ENCODE data around the gene PTGDS. TPM values are rescaled to one million over a fixed set of nuclear protein-coding genes. Genes with fewer than 3 reads are reported as not detected.

PTGDS gene
- total and polyA plus RNA-seq, 9 of the 15 experiments (the other 6 are each of a cell fraction or from before 2014, with no cell fraction given) = 0.46 to 7.1 (median 2.0) TPM

DNA sequence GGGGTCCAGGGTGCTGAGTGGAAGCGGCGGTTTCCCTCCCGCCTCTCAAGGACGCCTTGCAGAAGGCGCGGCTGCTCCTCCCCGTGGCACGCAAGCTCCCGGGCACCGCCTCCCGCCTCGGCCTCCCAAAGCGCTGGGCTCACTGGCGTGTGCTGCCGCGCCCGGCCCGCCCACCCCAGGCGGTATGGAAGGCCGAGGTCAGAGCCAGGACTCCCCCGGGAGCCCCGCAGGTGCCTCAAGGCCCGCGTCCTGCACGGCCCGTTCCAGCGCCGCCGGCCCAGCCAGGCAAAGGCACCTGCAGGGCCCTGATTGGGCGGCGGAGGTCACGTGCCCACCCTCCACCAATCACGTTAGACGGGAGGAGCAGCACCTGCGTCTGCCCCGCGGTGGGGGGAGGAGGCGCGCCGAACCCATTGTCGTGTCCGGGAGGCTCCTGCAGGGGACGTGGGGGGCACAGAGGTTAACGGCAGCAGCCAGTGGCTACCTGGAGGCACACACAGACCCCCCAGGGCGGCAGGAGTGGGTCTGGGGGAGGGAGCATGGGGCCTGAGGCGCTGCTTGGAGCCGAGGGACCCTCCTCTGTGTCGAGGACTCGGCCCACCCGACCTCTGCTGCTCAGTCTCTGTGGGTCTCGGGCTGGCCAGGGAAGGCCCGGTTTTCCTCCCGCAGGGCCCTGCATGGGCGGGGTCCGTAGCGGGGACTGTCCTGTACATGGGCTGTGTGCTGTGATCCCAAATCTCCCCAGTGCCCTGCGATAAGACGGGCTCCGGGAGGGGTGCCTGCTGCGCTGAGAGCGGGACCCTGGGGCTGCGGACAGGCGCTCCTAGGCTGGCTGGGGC is 27.3 kb upstream of the PTGDS start (continued):
- TF ChIP-seq, protein P1, sequence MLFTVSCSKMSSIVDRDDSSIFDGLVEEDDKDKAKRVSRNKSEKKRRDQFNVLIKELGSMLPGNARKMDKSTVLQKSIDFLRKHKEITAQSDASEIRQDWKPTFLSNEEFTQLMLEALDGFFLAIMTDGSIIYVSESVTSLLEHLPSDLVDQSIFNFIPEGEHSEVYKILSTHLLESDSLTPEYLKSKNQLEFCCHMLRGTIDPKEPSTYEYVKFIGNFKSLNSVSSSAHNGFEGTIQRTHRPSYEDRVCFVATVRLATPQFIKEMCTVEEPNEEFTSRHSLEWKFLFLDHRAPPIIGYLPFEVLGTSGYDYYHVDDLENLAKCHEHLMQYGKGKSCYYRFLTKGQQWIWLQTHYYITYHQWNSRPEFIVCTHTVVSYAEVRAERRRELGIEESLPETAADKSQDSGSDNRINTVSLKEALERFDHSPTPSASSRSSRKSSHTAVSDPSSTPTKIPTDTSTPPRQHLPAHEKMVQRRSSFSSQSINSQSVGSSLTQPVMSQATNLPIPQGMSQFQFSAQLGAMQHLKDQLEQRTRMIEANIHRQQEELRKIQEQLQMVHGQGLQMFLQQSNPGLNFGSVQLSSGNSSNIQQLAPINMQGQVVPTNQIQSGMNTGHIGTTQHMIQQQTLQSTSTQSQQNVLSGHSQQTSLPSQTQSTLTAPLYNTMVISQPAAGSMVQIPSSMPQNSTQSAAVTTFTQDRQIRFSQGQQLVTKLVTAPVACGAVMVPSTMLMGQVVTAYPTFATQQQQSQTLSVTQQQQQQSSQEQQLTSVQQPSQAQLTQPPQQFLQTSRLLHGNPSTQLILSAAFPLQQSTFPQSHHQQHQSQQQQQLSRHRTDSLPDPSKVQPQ (CRISPR knock-in tag; IDR thresholded peaks at IDR 0.05; ENCODE audit: borderline replicate concordance) = no peak
- TF ChIP-seq ZNF699 (CRISPR knock-in tag; IDR thresholded peaks at IDR 0.05; ENCODE audit: insufficient replicate concordance) = no peak
- TF ChIP-seq, protein P2, sequence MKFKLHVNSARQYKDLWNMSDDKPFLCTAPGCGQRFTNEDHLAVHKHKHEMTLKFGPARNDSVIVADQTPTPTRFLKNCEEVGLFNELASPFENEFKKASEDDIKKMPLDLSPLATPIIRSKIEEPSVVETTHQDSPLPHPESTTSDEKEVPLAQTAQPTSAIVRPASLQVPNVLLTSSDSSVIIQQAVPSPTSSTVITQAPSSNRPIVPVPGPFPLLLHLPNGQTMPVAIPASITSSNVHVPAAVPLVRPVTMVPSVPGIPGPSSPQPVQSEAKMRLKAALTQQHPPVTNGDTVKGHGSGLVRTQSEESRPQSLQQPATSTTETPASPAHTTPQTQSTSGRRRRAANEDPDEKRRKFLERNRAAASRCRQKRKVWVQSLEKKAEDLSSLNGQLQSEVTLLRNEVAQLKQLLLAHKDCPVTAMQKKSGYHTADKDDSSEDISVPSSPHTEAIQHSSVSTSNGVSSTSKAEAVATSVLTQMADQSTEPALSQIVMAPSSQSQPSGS (CRISPR knock-in tag; IDR thresholded peaks at IDR 0.05) = no peak
- TF ChIP-seq ASH1L (IDR thresholded peaks at IDR 0.05; ENCODE audit: borderline replicate concordance, low read depth, partially characterized antibody) = peak; percentile 79
- TF ChIP-seq ZNF644 (tag; IDR thresholded peaks at IDR 0.05; ENCODE audit: low read depth) = no peak
- no peak for TF ChIP-seq HIVEP1 (CRISPR knock-in tag; IDR thresholded peaks at IDR 0.05)
- TF ChIP-seq, protein P3, sequence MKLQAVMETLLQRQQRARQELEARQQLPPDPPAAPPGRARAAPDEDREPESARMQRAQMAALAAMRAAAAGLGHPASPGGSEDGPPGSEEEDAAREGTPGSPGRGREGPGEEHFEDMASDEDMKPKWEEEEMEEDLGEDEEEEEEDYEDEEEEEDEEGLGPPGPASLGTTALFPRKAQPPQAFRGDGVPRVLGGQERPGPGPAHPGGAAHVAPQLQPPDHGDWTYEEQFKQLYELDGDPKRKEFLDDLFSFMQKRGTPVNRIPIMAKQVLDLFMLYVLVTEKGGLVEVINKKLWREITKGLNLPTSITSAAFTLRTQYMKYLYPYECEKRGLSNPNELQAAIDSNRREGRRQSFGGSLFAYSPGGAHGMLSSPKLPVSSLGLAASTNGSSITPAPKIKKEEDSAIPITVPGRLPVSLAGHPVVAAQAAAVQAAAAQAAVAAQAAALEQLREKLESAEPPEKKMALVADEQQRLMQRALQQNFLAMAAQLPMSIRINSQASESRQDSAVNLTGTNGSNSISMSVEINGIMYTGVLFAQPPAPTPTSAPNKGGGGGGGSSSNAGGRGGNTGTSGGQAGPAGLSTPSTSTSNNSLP (IDR thresholded peaks at IDR 0.05; ENCODE audit: borderline replicate concordance, low read depth, low read length) = no peak
- TF ChIP-seq SMAD2 (IDR thresholded peaks at IDR 0.05; ENCODE audit: low read depth, low read length) = no peak
- TF ChIP-seq, protein P4, sequence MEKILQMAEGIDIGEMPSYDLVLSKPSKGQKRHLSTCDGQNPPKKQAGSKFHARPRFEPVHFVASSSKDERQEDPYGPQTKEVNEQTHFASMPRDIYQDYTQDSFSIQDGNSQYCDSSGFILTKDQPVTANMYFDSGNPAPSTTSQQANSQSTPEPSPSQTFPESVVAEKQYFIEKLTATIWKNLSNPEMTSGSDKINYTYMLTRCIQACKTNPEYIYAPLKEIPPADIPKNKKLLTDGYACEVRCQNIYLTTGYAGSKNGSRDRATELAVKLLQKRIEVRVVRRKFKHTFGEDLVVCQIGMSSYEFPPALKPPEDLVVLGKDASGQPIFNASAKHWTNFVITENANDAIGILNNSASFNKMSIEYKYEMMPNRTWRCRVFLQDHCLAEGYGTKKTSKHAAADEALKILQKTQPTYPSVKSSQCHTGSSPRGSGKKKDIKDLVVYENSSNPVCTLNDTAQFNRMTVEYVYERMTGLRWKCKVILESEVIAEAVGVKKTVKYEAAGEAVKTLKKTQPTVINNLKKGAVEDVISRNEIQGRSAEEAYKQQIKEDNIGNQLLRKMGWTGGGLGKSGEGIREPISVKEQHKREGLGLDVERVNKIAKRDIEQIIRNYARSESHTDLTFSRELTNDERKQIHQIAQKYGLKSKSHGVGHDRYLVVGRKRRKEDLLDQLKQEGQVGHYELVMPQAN (IDR thresholded peaks at IDR 0.05; ENCODE audit: borderline replicate concordance) = no peak
- no peak for TF ChIP-seq STAT5A (IDR thresholded peaks at IDR 0.05; ENCODE audit: borderline replicate concordance, low read length)
- no peak for TF ChIP-seq ZNF785 (CRISPR knock-in tag; IDR thresholded peaks at IDR 0.05)
- TF ChIP-seq, protein P5, sequence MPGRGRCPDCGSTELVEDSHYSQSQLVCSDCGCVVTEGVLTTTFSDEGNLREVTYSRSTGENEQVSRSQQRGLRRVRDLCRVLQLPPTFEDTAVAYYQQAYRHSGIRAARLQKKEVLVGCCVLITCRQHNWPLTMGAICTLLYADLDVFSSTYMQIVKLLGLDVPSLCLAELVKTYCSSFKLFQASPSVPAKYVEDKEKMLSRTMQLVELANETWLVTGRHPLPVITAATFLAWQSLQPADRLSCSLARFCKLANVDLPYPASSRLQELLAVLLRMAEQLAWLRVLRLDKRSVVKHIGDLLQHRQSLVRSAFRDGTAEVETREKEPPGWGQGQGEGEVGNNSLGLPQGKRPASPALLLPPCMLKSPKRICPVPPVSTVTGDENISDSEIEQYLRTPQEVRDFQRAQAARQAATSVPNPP (IDR thresholded peaks at IDR 0.05; ENCODE audit: borderline replicate concordance, insufficient read depth, insufficient read length) = no peak
- no peak for TF ChIP-seq ELF2 (CRISPR knock-in tag; IDR thresholded peaks at IDR 0.05)
- no peak for TF ChIP-seq GABPA (tag; conservative IDR thresholded peaks at IDR 0.05; ENCODE audit: low read depth)
- TF ChIP-seq EZH2 (IDR thresholded peaks at IDR 0.05; ENCODE audit: borderline replicate concordance, low read depth, low read length) = no peak
- peak; percentile 87 for TF ChIP-seq CTBP1 (IDR thresholded peaks at IDR 0.05; ENCODE audit: borderline replicate concordance)
